HL-60 (cell line): ENCODE results near the gene CATSPERD.

Source experiments
- POLR2AphosphoS5 ChIP-seq: IDR thresholded peaks from 2 replicates; pipeline ENCODE4 v1.6.1; 2012; ENCODE audit warnings: low read depth
- SPI1 ChIP-seq: IDR thresholded peaks from 2 replicates; pipeline ENCODE4 v1.6.1; 2012; ENCODE audit warnings: low read depth, mild to moderate bottlenecking, borderline replicate concordance
- TF ChIP-seq, protein P1 (sequence below): IDR thresholded peaks from one replicate; pipeline ENCODE4 v1.5.1; 2011; ENCODE audit warnings: low read length, control low read depth, inconsistent platforms; ENCODE audit not compliant: insufficient read depth

DNA sequence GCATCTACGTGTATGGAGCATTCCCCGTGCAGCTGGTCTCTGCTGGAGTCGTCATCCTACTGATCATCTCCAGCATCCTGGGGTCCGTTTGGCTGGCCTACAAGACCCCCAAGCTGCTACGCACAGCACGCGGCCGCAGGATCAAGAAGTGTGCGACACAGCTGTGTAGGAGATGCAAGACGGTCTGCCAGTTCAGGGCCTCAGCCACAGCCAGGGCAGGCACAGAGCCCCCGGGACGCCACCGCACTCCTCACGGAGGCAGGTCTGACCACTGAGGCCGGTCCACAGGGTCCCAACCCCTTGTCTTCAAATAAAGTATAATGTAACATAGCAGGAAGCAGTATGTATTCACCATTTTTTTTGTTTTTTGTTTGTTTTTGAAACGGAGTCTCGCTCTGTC lies 58.0 kb downstream of the CATSPERD start:
- TF ChIP-seq, protein P1, sequence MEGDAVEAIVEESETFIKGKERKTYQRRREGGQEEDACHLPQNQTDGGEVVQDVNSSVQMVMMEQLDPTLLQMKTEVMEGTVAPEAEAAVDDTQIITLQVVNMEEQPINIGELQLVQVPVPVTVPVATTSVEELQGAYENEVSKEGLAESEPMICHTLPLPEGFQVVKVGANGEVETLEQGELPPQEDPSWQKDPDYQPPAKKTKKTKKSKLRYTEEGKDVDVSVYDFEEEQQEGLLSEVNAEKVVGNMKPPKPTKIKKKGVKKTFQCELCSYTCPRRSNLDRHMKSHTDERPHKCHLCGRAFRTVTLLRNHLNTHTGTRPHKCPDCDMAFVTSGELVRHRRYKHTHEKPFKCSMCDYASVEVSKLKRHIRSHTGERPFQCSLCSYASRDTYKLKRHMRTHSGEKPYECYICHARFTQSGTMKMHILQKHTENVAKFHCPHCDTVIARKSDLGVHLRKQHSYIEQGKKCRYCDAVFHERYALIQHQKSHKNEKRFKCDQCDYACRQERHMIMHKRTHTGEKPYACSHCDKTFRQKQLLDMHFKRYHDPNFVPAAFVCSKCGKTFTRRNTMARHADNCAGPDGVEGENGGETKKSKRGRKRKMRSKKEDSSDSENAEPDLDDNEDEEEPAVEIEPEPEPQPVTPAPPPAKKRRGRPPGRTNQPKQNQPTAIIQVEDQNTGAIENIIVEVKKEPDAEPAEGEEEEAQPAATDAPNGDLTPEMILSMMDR = no peak
- TF ChIP-seq POLR2AphosphoS5 = no peak
- no peak for TF ChIP-seq SPI1
